K562 (cell line): Measurements from ENCODE around the gene SPHK2. TPM values are rescaled to one million over a fixed set of nuclear protein-coding genes. Genes with fewer than 3 reads are reported as not detected.

Experiments
- BRCA1 ChIP-seq, 2 experiments: fragments of 450-650 bp in 1 of 2; sonication (generic) in 1 of 2; formaldehyde crosslinking in 1 of 2; IDR thresholded peaks; 2 replicates each; pipeline versions ENCODE4 v1.5.0 to v1.6.1; 2017 to 2020; ENCODE audit warnings: mild to moderate bottlenecking in 1 of 2, missing genetic modification reagents in 1 of 2
- E4F1 ChIP-seq: fragments of 250-450 bp; sonication (Bioruptor Pico); IDR thresholded peaks from 2 replicates; pipeline ENCODE4 v1.5.0; 2021; ENCODE audit warnings: mild to moderate bottlenecking, borderline replicate concordance
- GTF2E2 ChIP-seq: fragments of 200-800 bp; sonication (Bioruptor generic); IDR thresholded peaks from 2 replicates; pipeline ENCODE4 v1.6.1; 2016; ENCODE audit warnings: missing genetic modification characterization, missing compliant biosample characterization
- HDGF ChIP-seq: fragments of 450-650 bp; IDR thresholded peaks from 2 replicates; pipeline ENCODE4 v1.6.1; 2016
- MECOM ChIP-seq: fragments of 250-450 bp; sonication (Bioruptor Pico); IDR thresholded peaks from 2 replicates; pipeline ENCODE4 v1.8.0; 2022; ENCODE audit warnings: inconsistent platforms
- POLR2A ChIP-seq: fragments of 450-650 bp; conservative IDR thresholded peaks from 2 replicates; pipeline ENCODE4 v1.6.1; 2016
- SOX6 ChIP-seq: fragments of 450-650 bp; IDR thresholded peaks from 2 replicates; pipeline ENCODE4 v1.6.1; 2014; ENCODE audit warnings: mild to moderate bottlenecking
- SRF ChIP-seq, 2 experiments: fragments of 250-450, 450-650 bp in 1 of 2; sonication (Bioruptor Pico) in 1 of 2; sonication (generic) in 1 of 2; formaldehyde crosslinking; IDR thresholded peaks; 2 replicates each; pipeline versions ENCODE4 v1.5.0 to v1.5.1; 2020 to 2022; ENCODE audit warnings: mild to moderate bottlenecking in 1 of 2, missing genetic modification reagents in 1 of 2
- TAL1 ChIP-seq: fragments of 450-650 bp; IDR thresholded peaks from 2 replicates; pipeline ENCODE4 v1.6.1; 2016; ENCODE audit warnings: mild to moderate bottlenecking
- ZBTB40 ChIP-seq, 2 experiments: fragments of 450-650 bp in 1 of 2; sonication (generic) in 1 of 2; formaldehyde crosslinking in 1 of 2; IDR thresholded peaks; 2 replicates each; pipeline versions ENCODE4 v1.7.1 to v1.9.0; 2016 to 2022; ENCODE audit warnings: inconsistent platforms in 1 of 2, mild to moderate bottlenecking in 1 of 2, missing genetic modification reagents in 1 of 2
- ZSCAN32 ChIP-seq: fragments of 450-650 bp; formaldehyde crosslinking; IDR thresholded peaks from 2 replicates; pipeline ENCODE4 v1.4.0; 2020; ENCODE audit warnings: mild to moderate bottlenecking, moderate library complexity
- ZZZ3 ChIP-seq: fragments of 450-650 bp; IDR thresholded peaks from 2 replicates; pipeline ENCODE4 v1.6.1; 2016; ENCODE audit warnings: antibody characterized with exemption, mild to moderate bottlenecking, moderate library complexity
- polyA plus RNA-seq, 8 experiments: library from polyadenylated mRNA; depleted of rRNA in 4 of 8; stranded (reverse) in 5 of 8; unstranded in 3 of 8; fragments of >200 nt; fragmentation: Nextera tagmentation in 2 of 8; fragmentation: Illumina TruSeq in 1 of 8; extraction: Ambion mirVana in 2 of 8; extraction: Trizol in 1 of 8; gene quantifications; 2 replicates each; pipeline versions ENCODE4 v1.2.1 to v1.2.3, GENCODE V29; 2011 to 2014; ENCODE audit warnings: inconsistent platforms in 1 of 8, missing spikeins in 1 of 8
- total RNA-seq, 7 experiments: library from RNA; depleted of rRNA in 6 of 7; stranded (reverse); fragments of >200 nt in 6 of 7; fragmentation: Illumina TruSeq in 2 of 7; extraction: Trizol in 2 of 7; gene quantifications; 2 replicates each; pipeline versions ENCODE4 v1.2.1 to v1.2.3, GENCODE V29; 2011 to 2021; ENCODE audit warnings: low replicate concordance in 1 of 7
- TF ChIP-seq, protein P1 (sequence below): sonication (generic); formaldehyde crosslinking; IDR thresholded peaks from 2 replicates; pipeline ENCODE4 v1.8.1; 2023; ENCODE audit warnings: mild to moderate bottlenecking, missing genetic modification reagents
- TF ChIP-seq, protein P2 (sequence below): fragments of 450-650 bp; IDR thresholded peaks from 2 replicates; pipeline ENCODE4 v1.6.1; 2016; ENCODE audit warnings: low read depth, mild to moderate bottlenecking, moderate library complexity

The SPHK2 gene
- total and polyA plus RNA-seq, 9 of the 15 experiments (the other 6 are each of a cell fraction or from before 2014, with no cell fraction given) = 0.10 to 15.2 (median 2.9) TPM

DNA sequence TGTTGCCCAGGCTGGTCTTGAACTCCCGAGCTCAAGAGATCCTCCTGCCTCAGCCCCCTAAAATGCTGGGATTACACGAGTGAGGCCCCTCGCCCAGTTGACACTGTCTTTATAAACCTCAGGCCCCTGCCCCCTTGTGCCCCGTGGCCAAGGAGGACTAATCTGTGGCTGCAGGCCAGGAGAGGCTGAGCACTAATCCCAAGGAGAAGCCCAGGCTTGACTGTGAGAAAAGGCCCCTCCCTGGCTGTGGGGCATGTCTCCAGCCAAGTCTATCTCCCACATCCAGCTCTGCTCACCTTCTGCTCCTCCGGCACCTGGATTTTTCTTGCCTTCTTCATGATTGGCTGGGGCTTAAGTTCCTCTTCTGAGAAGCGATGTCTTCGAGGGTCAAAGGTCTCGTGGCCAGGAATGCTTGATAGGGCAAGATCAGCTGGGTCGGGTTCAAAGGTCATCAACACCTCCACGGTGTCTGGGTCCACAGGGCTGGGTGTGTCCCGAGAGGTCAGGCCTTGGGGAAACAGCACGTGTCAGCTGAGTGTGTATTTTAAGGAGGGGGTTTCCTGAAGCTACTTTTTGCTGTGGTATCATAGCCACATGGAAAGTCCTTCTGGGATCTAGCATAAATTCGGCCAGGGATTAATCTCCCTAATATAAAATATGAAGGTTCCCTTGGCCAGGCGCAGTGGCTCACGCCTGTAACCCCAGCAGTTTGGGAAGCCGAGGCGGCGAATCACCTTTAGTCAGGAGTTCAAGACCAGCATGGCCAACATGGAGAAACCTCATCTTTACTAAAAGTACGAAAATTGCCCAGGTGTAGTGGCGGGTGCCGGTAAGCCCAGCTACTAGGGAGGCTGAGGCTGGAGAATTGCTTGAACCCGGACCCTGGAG is 14.1 kb downstream of the SPHK2 start (continued):
- TF ChIP-seq, protein P1, sequence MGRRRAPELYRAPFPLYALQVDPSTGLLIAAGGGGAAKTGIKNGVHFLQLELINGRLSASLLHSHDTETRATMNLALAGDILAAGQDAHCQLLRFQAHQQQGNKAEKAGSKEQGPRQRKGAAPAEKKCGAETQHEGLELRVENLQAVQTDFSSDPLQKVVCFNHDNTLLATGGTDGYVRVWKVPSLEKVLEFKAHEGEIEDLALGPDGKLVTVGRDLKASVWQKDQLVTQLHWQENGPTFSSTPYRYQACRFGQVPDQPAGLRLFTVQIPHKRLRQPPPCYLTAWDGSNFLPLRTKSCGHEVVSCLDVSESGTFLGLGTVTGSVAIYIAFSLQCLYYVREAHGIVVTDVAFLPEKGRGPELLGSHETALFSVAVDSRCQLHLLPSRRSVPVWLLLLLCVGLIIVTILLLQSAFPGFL = 0 out of 2 replicates have a peak, but pooled peaks have one; percentile 41
- TF ChIP-seq GTF2E2 (tag) (no peak), BRCA1 (IDR thresholded peaks at IDR 0.05) (no peak), BRCA1 (CRISPR knock-in tag; IDR thresholded peaks at IDR 0.05) (no peak), SOX6 (no peak), E4F1 (CRISPR knock-in tag) (no peak), ZSCAN32 (no peak), MECOM (CRISPR knock-in tag) (0 out of 2 replicates have a peak, but pooled peaks have one; percentile 42), TAL1 (peak; percentile 21; the same call in 1 of the 2 replicates), HDGF (no peak), POLR2A (no peak), ZBTB40 (IDR thresholded peaks at IDR 0.05) (no peak), ZBTB40 (CRISPR knock-in tag; IDR thresholded peaks at IDR 0.05) (no peak), ZZZ3 (no peak), SRF (CRISPR knock-in tag; IDR thresholded peaks at IDR 0.05) (no peak)
- TF ChIP-seq, protein P2, sequence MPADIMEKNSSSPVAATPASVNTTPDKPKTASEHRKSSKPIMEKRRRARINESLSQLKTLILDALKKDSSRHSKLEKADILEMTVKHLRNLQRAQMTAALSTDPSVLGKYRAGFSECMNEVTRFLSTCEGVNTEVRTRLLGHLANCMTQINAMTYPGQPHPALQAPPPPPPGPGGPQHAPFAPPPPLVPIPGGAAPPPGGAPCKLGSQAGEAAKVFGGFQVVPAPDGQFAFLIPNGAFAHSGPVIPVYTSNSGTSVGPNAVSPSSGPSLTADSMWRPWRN = no peak
